AG10803 (cell line): ENCODE data around the gene DCTN1.

Experiments
- DNase-seq: peaks from one replicate; pipeline ENCODE4 v3.0.0; 2010; ENCODE audit warnings: low read depth
- H3K4me3 ChIP-seq: 2 replicates; pipeline ENCODE4 v1.5.1; 2011; ENCODE audit warnings: mild to moderate bottlenecking, low read length, control low read depth
- TF ChIP-seq, protein P1 (sequence below): conservative IDR thresholded peaks from 2 replicates; pipeline ENCODE4 v1.5.1; 2011; ENCODE audit warnings: mild to moderate bottlenecking, low read length, control low read depth, inconsistent platforms

The DCTN1 gene

GRCh38 chr2:74379851-74380789 lies at the start of gene DCTN1:
DCTN1 (minus strand) TSS chr2:74380311; CDS start chr2:74380037, 274 bp downstream.
- peak; percentile 74 for DNase-seq
- peak within 1 kb of the TSS; percentile 71 for H3K4me3 ChIP-seq
- TF ChIP-seq, protein P1, sequence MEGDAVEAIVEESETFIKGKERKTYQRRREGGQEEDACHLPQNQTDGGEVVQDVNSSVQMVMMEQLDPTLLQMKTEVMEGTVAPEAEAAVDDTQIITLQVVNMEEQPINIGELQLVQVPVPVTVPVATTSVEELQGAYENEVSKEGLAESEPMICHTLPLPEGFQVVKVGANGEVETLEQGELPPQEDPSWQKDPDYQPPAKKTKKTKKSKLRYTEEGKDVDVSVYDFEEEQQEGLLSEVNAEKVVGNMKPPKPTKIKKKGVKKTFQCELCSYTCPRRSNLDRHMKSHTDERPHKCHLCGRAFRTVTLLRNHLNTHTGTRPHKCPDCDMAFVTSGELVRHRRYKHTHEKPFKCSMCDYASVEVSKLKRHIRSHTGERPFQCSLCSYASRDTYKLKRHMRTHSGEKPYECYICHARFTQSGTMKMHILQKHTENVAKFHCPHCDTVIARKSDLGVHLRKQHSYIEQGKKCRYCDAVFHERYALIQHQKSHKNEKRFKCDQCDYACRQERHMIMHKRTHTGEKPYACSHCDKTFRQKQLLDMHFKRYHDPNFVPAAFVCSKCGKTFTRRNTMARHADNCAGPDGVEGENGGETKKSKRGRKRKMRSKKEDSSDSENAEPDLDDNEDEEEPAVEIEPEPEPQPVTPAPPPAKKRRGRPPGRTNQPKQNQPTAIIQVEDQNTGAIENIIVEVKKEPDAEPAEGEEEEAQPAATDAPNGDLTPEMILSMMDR: no peak

DNA sequence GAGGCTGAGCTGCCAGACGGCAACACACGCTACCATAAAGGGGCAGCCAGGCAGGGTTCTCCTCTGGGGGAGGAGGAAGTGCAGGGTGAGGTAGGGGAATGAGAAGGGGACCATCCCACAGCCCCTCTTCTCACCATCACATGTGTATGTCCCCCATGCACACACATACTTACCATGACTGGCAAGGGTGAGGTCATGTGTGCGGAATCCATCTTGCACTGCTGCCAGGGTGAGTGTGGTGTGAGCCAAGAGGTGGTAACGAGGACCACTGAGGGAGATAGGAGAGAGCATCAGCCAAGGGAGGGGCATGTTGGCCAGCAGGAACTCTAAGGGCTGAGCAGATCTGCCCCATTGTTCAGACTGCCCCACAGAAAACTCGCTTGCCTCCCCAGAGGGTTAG lies 48.6 kb upstream of the DCTN1 start:
- DNase-seq: no peak
- TF ChIP-seq, protein P1: no peak
- H3K4me3 ChIP-seq: no peak overlapping the region

GRCh38 chr2:74427551-74427950 lies 47.4 kb upstream of the DCTN1 start:
- DNase-seq: no peak
- TF ChIP-seq, protein P1: no peak
- H3K4me3 ChIP-seq: no peak overlapping the region

DNA sequence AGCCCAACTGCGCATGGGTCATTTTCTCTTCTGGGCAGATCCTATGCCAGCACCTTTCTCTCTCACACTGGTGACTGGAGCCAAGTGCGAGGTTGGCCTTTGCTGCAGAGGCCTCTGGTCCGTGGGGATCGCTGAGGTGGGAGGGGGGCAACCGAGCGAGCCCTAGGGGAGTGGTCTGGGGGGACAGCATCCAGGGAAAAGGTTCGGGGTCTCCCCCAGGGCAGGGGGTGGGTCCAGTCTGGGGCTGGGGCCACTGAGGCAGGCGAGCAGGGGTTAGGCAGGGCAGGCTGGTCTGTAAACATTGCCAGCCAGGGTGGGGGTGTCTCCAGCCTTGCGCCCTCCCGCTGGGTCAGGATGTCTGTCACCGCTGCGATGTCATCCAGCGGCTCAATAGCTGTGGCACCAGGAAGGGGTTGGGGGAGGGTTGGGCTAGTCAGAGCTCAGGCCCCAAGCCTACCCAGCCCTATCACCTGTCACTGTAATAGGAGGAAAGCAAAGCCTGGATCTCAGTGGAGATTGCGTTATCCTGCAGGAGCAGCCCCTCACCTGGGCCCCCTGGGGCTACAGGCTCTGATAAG lies 46.2 kb upstream of the DCTN1 start:
- TF ChIP-seq, protein P1: no peak
- H3K4me3 ChIP-seq: no peak overlapping the region
- DNase-seq: no peak

- no peak for DNase-seq
- TF ChIP-seq, protein P1: no peak
- H3K4me3 ChIP-seq: no peak overlapping the region
Observed at GRCh38 chr2:74425523-74425922, 45.4 kb upstream of the DCTN1 start.

DNA sequence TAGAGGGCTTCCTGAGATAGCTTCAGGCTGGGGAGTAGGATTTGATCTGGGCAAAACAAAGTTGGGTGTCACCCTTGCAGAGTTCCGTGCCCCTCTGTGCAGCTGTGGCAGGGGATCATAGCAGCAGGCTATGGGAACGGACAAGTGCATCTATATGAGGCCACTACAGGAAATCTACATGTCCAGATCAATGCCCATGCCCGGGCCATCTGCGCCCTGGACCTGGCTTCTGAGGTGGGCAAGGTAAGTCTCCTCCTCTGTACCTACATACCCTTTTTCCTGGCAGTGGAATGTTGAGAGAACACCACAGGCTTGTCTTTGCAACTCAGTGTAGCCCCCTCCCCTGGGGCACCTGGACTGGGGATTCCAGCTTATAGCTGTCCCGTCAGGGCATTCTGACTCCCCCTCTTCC lies 44.9 kb upstream of the DCTN1 start:
- TF ChIP-seq, protein P1: no peak
- H3K4me3 ChIP-seq: no peak overlapping the region
- DNase-seq: no peak
